SU-DHL-6 (cell line): ENCODE measurements around the gene COL25A1.

ENCODE experiments used
- H2AFZ ChIP-seq: fragments of 200-600 bp; sonication (generic); 2 replicates; pipeline ENCODE4 v1.6.1; 2014; ENCODE audit warnings: low read depth, mild to moderate bottlenecking, moderate library complexity, mixed read lengths, antibody characterized with exemption, low read length; ENCODE audit not compliant: severe bottlenecking
- H3F3A ChIP-seq: fragments of 200-600 bp; shearing (Covaris generic); 2 replicates; pipeline ENCODE4 v1.6.0; 2016; ENCODE audit warnings: antibody characterized with exemption, mild to moderate bottlenecking; ENCODE audit not compliant: insufficient read depth
- H3K27ac ChIP-seq: fragments of 200-600 bp; sonication (generic); 2 replicates; pipeline ENCODE4 v1.5.1; 2016; ENCODE audit warnings: low read depth, mild to moderate bottlenecking, low read length, moderate library complexity, mixed read lengths
- H3K27me3 ChIP-seq: fragments of 200-600 bp; sonication (generic), shearing (Covaris generic); 2 replicates; pipeline ENCODE4 v1.6.0; 2014; ENCODE audit warnings: mild to moderate bottlenecking, low read length
- H3K36me3 ChIP-seq: fragments of 200-600 bp; sonication (generic); 2 replicates; pipeline ENCODE4 v1.6.1; 2014; ENCODE audit warnings: mild to moderate bottlenecking, low read length, mixed read lengths
- H3K4me2 ChIP-seq: fragments of 300-600, 200-600 bp; shearing (Covaris generic), sonication (generic); 2 replicates; pipeline ENCODE4 v1.6.0; 2014; ENCODE audit warnings: low read length, low read depth, mild to moderate bottlenecking; ENCODE audit not compliant: poor library complexity, severe bottlenecking
- H3K4me3 ChIP-seq: fragments of 200-600 bp; sonication (generic); 2 replicates; pipeline ENCODE4 v1.5.1; 2014; ENCODE audit warnings: antibody characterized with exemption, low read length, mild to moderate bottlenecking, mixed read lengths; ENCODE audit not compliant: insufficient read depth, poor library complexity, severe bottlenecking
- H3K79me2 ChIP-seq: fragments of 200-600 bp; sonication (generic); 2 replicates; pipeline ENCODE4 v1.6.1; 2014; ENCODE audit warnings: mild to moderate bottlenecking, low read length, moderate library complexity; ENCODE audit not compliant: insufficient read depth
- H3K9ac ChIP-seq: fragments of 200-600 bp; sonication (generic); 2 replicates; pipeline ENCODE4 v1.7.0; 2014; ENCODE audit warnings: mild to moderate bottlenecking, low read length
- H3K9me2 ChIP-seq: fragments of 200-600 bp; sonication (generic); replicated peaks from 2 replicates; pipeline ENCODE4 v1.6.1; 2014; ENCODE audit warnings: low read length; ENCODE audit not compliant: insufficient read depth
- H3K9me3 ChIP-seq: fragments of 200-600 bp; sonication (generic); 2 replicates; pipeline ENCODE4 v1.6.1; 2014; ENCODE audit warnings: low read length, mixed read lengths; ENCODE audit not compliant: insufficient read depth
- H4K20me1 ChIP-seq: fragments of 200-600 bp; sonication (generic); 2 replicates; pipeline ENCODE4 v1.6.1; 2014; ENCODE audit warnings: low read depth, mild to moderate bottlenecking, antibody characterized with exemption, low read length, moderate library complexity, mixed read lengths
- CTCF ChIP-seq: fragments of 200-600 bp; sonication (generic); IDR thresholded peaks from one replicate; pipeline ENCODE4 v1.5.1; 2017; ENCODE audit warnings: antibody characterized with exemption, mild to moderate bottlenecking, low read length, moderate library complexity; ENCODE audit not compliant: insufficient read depth, poor library complexity, severe bottlenecking
- EZH2phosphoT487 ChIP-seq: fragments of 200-600 bp; sonication (generic), shearing (Covaris generic); conservative IDR thresholded peaks from 2 replicates; pipeline ENCODE4 v1.6.1; 2018; ENCODE audit warnings: mild to moderate bottlenecking, antibody characterized with exemption, low read length, moderate library complexity, mixed read lengths

Gene COL25A1

GRCh38 chr4:108788731-108789130 is 513.7 kb downstream of the COL25A1 start:
- Histone ChIP-seq H3K9me2 (no peaks in the 10 kb centered on the region), H3K36me3 (no peaks in the 10 kb centered on the region), H3K27ac (no peak overlapping the region), H4K20me1 (no peaks in the 10 kb centered on the region), H3K27me3 (no peaks in the 10 kb centered on the region), H3K79me2 (no peaks in the 10 kb centered on the region), H3K9ac (no peak overlapping the region), H3K4me2 (no peak overlapping the region), H3K9me3 (no peaks in the 10 kb centered on the region), H2AFZ (no peak overlapping the region), H3K4me3 (no peak overlapping the region), H3F3A (no peaks in the 10 kb centered on the region)
- TF ChIP-seq CTCF, result no peak
- TF ChIP-seq EZH2phosphoT487, result no peak

GRCh38 chr4:108787724-108788123 is 514.7 kb downstream of the COL25A1 start:
- H3K27me3 ChIP-seq, result no peaks in the 10 kb centered on the region
- TF ChIP-seq CTCF (no peak), EZH2phosphoT487 (no peak)
- no peaks in the 10 kb centered on the region for H3K79me2 ChIP-seq
- H3K36me3 ChIP-seq, result no peaks in the 10 kb centered on the region
- no peaks in the 10 kb centered on the region for H3K9me2 ChIP-seq
- H4K20me1 ChIP-seq, result no peaks in the 10 kb centered on the region
- no peak overlapping the region for H3K4me2 ChIP-seq
- no peak overlapping the region for H3K9ac ChIP-seq
- H3F3A ChIP-seq, result no peaks in the 10 kb centered on the region
- no peaks in the 10 kb centered on the region for H3K9me3 ChIP-seq
- H3K4me3 ChIP-seq, result no peak overlapping the region
- no peak overlapping the region for H2AFZ ChIP-seq
- H3K27ac ChIP-seq, result no peak overlapping the region

- TF ChIP-seq EZH2phosphoT487 (no peak), CTCF (no peak)
- Histone ChIP-seq H3K79me2 (no peaks in the 10 kb centered on the region), H2AFZ (no peak overlapping the region)
These were observed 515.4 kb downstream of the COL25A1 start for GRCh38 chr4:108787106-108787505.

GRCh38 chr4:108786351-108786750 is 516.1 kb downstream of the COL25A1 start:
- TF ChIP-seq CTCF (no peak), EZH2phosphoT487 (no peak)
- no peaks in the 10 kb centered on the region for H3K36me3 ChIP-seq
- no peaks in the 10 kb centered on the region for H3K79me2 ChIP-seq
- H3K27me3 ChIP-seq, result no peaks in the 10 kb centered on the region
- H2AFZ ChIP-seq, result no peak overlapping the region
- H4K20me1 ChIP-seq, result no peaks in the 10 kb centered on the region
- H3K4me2 ChIP-seq, result no peak overlapping the region
- H3K4me3 ChIP-seq, result no peak overlapping the region
- H3K9ac ChIP-seq, result no peak overlapping the region
- no peaks in the 10 kb centered on the region for H3F3A ChIP-seq
- no peaks in the 10 kb centered on the region for H3K9me2 ChIP-seq
- H3K27ac ChIP-seq, result no peak overlapping the region
- H3K9me3 ChIP-seq, result no peaks in the 10 kb centered on the region

More at GRCh38 chr4:108787106-108787505, 515.4 kb downstream of the COL25A1 start:
- no peaks in the 10 kb centered on the region for H3K36me3 ChIP-seq
- H3K4me2 ChIP-seq, result no peak overlapping the region
- no peaks in the 10 kb centered on the region for H3K9me3 ChIP-seq
- H3K9ac ChIP-seq, result no peak overlapping the region
- no peaks in the 10 kb centered on the region for H3K9me2 ChIP-seq
- H3K27ac ChIP-seq, result no peak overlapping the region
- H4K20me1 ChIP-seq, result no peaks in the 10 kb centered on the region
- H3F3A ChIP-seq, result no peaks in the 10 kb centered on the region
- H3K27me3 ChIP-seq, result no peaks in the 10 kb centered on the region
- no peak overlapping the region for H3K4me3 ChIP-seq
